T-helper 1 cell treated with Interleukin-12 subunit alpha and Interleukin-12 subunit beta and Interleukin-4 antibody, amounts not matched to agents 30 μg/mL and 1 μg/mL, for 36 hours (primary cell): ENCODE data around the gene PNN.
"Not testable (repeated sequence)": the region's sequence is repeated elsewhere in the genome, so short reads cannot be mapped to it uniquely, and the experiment has no call there.

Source experiments
- H3K27ac Mint-ChIP-seq: one replicate; pipeline ENCODE4 v1.8.0; 2021; ENCODE audit warnings: mild to moderate bottlenecking, mixed read lengths
- H3K27me3 Mint-ChIP-seq: one replicate; pipeline ENCODE4 v1.8.0; 2021; ENCODE audit warnings: low read depth, mixed read lengths
- H3K36me3 Mint-ChIP-seq: one replicate; pipeline ENCODE4 v1.8.0; 2021; ENCODE audit warnings: low read depth, mixed read lengths
- H3K4me1 Mint-ChIP-seq: one replicate; pipeline ENCODE4 v1.8.0; 2021; ENCODE audit warnings: low read depth, mixed read lengths
- H3K4me3 Mint-ChIP-seq: one replicate; pipeline ENCODE4 v1.8.0; 2021; ENCODE audit warnings: mild to moderate bottlenecking, moderate library complexity, mixed read lengths
- H3K9me3 Mint-ChIP-seq: one replicate; pipeline ENCODE4 v1.8.0; 2021; ENCODE audit warnings: mixed read lengths

Gene PNN

GRCh38 chr14:39174560-39175444 lies at the start of gene PNN:
Gene PNN (plus strand): TSS chr14:39175254. CDS start chr14:39175280, 26 bp downstream.
- peaks cover 37% of the 10 kb centered on the region for H3K36me3 Mint-ChIP-seq

GRCh38 chr14:39137835-39138234 lies 37.2 kb upstream of the PNN start:
- not testable (repeated sequence) for H3K4me3 Mint-ChIP-seq, H3K27me3 Mint-ChIP-seq, H3K9me3 Mint-ChIP-seq, H3K27ac Mint-ChIP-seq, H3K4me1 Mint-ChIP-seq
- H3K36me3 Mint-ChIP-seq: peaks cover 44% of the 10 kb centered on the region

More at GRCh38 chr14:39174560-39175444, at the start of gene PNN:
- Mint-ChIP-seq H3K27ac (peak within 1 kb of the TSS; percentile 100), H3K4me1 (peaks cover 35% of the 10 kb centered on the region), H3K4me3 (peak within 1 kb of the TSS; percentile 99), H3K9me3 (no peaks in the 10 kb centered on the region), H3K27me3 (no peaks in the 10 kb centered on the region)

GRCh38 chr14:39138440-39138839 lies 36.6 kb upstream of the PNN start:
- Mint-ChIP-seq H3K27ac (no peak overlapping the region), H3K36me3 (peaks cover 47% of the 10 kb centered on the region), H3K4me1 (peaks cover 4% of the 10 kb centered on the region), H3K4me3 (no peak overlapping the region), H3K9me3 (peaks cover 6% of the 10 kb centered on the region), H3K27me3 (no peaks in the 10 kb centered on the region)

- Mint-ChIP-seq H3K27ac (no peak overlapping the region), H3K4me1 (peaks cover 4% of the 10 kb centered on the region), H3K9me3 (peaks cover 6% of the 10 kb centered on the region), H3K27me3 (no peaks in the 10 kb centered on the region), H3K4me3 (no peak overlapping the region), H3K36me3 (peaks cover 39% of the 10 kb centered on the region)
Measured at GRCh38 chr14:39140170-39140569, 34.9 kb upstream of the PNN start.

GRCh38 chr14:39141623-39142022 lies 33.4 kb upstream of the PNN start:
- peaks cover 34% of the 10 kb centered on the region for H3K36me3 Mint-ChIP-seq

GRCh38 chr14:39143226-39143625 lies 31.8 kb upstream of the PNN start:
- not testable (repeated sequence) for H3K4me1 Mint-ChIP-seq, H3K9me3 Mint-ChIP-seq, H3K27me3 Mint-ChIP-seq, H3K4me3 Mint-ChIP-seq, H3K27ac Mint-ChIP-seq
- peaks cover 37% of the 10 kb centered on the region for H3K36me3 Mint-ChIP-seq

More at GRCh38 chr14:39141623-39142022, 33.4 kb upstream of the PNN start:
- not testable (repeated sequence) for H3K9me3 Mint-ChIP-seq, H3K27me3 Mint-ChIP-seq, H3K4me3 Mint-ChIP-seq, H3K27ac Mint-ChIP-seq, H3K4me1 Mint-ChIP-seq

- H3K36me3 Mint-ChIP-seq: peaks cover 36% of the 10 kb centered on the region
- H3K9me3 Mint-ChIP-seq: peaks cover 6% of the 10 kb centered on the region
- H3K4me1 Mint-ChIP-seq: peaks cover 4% of the 10 kb centered on the region
- no peak overlapping the region for H3K4me3 Mint-ChIP-seq
- no peaks in the 10 kb centered on the region for H3K27me3 Mint-ChIP-seq
- no peak overlapping the region for H3K27ac Mint-ChIP-seq
Measured at GRCh38 chr14:39145266-39145966, 29.6 kb upstream of the PNN start.

- H3K27ac Mint-ChIP-seq: no peak overlapping the region
- H3K36me3 Mint-ChIP-seq: peaks cover 24% of the 10 kb centered on the region
- no peak overlapping the region for H3K4me3 Mint-ChIP-seq
- no peaks in the 10 kb centered on the region for H3K9me3 Mint-ChIP-seq
- H3K27me3 Mint-ChIP-seq: no peaks in the 10 kb centered on the region
- H3K4me1 Mint-ChIP-seq: peaks cover 3% of the 10 kb centered on the region
Measured at GRCh38 chr14:39154594-39155189, 20.4 kb upstream of the PNN start.

- no peak overlapping the region for H3K27ac Mint-ChIP-seq
- peaks cover 5% of the 10 kb centered on the region for H3K4me1 Mint-ChIP-seq
- H3K4me3 Mint-ChIP-seq: no peak overlapping the region
- H3K27me3 Mint-ChIP-seq: no peaks in the 10 kb centered on the region
- H3K36me3 Mint-ChIP-seq: peaks cover 27% of the 10 kb centered on the region
- H3K9me3 Mint-ChIP-seq: no peaks in the 10 kb centered on the region
Measured at GRCh38 chr14:39157491-39157890, 17.6 kb upstream of the PNN start.

GRCh38 chr14:39158222-39158858 lies 16.7 kb upstream of the PNN start:
- H3K4me3 Mint-ChIP-seq: no peak overlapping the region
- no peaks in the 10 kb centered on the region for H3K27me3 Mint-ChIP-seq
- peaks cover 10% of the 10 kb centered on the region for H3K4me1 Mint-ChIP-seq
- H3K9me3 Mint-ChIP-seq: no peaks in the 10 kb centered on the region
- H3K27ac Mint-ChIP-seq: no peak overlapping the region
- peaks cover 31% of the 10 kb centered on the region for H3K36me3 Mint-ChIP-seq

- Mint-ChIP-seq H3K4me3 (no peak overlapping the region), H3K9me3 (no peaks in the 10 kb centered on the region), H3K4me1 (peaks cover 16% of the 10 kb centered on the region), H3K27me3 (no peaks in the 10 kb centered on the region), H3K27ac (no peak overlapping the region), H3K36me3 (peaks cover 34% of the 10 kb centered on the region)
Measured at GRCh38 chr14:39160494-39160893, 14.6 kb upstream of the PNN start.

- not testable (repeated sequence) for H3K27me3 Mint-ChIP-seq, H3K27ac Mint-ChIP-seq, H3K9me3 Mint-ChIP-seq
- Mint-ChIP-seq H3K4me3 (peak overlapping the region; percentile 89), H3K4me1 (peaks cover 33% of the 10 kb centered on the region), H3K36me3 (peaks cover 21% of the 10 kb centered on the region)
Measured at GRCh38 chr14:39167797-39168320, 7.2 kb upstream of the PNN start.

- Mint-ChIP-seq H3K27me3 (no peaks in the 10 kb centered on the region), H3K4me1 (peaks cover 33% of the 10 kb centered on the region)
Measured at GRCh38 chr14:39168591-39168990, 6.5 kb upstream of the PNN start.

GRCh38 chr14:39169541-39169900 lies 5.5 kb upstream of the PNN start:
- H3K9me3 Mint-ChIP-seq: no peaks in the 10 kb centered on the region
- H3K4me1 Mint-ChIP-seq: peaks cover 37% of the 10 kb centered on the region
- H3K27me3 Mint-ChIP-seq: no peaks in the 10 kb centered on the region
- peaks cover 17% of the 10 kb centered on the region for H3K36me3 Mint-ChIP-seq
- H3K4me3 Mint-ChIP-seq: peak overlapping the region; percentile 89
- H3K27ac Mint-ChIP-seq: peak overlapping the region; percentile 88

More at GRCh38 chr14:39168591-39168990, 6.5 kb upstream of the PNN start:
- peak overlapping the region; percentile 89 for H3K4me3 Mint-ChIP-seq
- peaks cover 19% of the 10 kb centered on the region for H3K36me3 Mint-ChIP-seq
- H3K9me3 Mint-ChIP-seq: no peaks in the 10 kb centered on the region
- peak overlapping the region; percentile 55 for H3K27ac Mint-ChIP-seq
